Right lobe of liver (tissue), 6 donors: Measurements from ENCODE around the gene PLXNB3. TPM values are rescaled to one million over a fixed set of nuclear protein-coding genes. Genes with fewer than 3 reads are reported as not detected.

Experiments
- ATAC-seq, 4 donors: fragments of 200-7000 bp; cut with Tn5 transposase; one replicate each; pipeline ENCODE4 v1.9.1; 2020; ENCODE audit warnings: mild to moderate bottlenecking in 4 of 4, moderate library complexity in 4 of 4
- DNase-seq, 3 donors: peaks; one replicate each; pipeline ENCODE4 v3.0.0-alpha.2; 2020
- H3K27ac ChIP-seq, 3 donors: fragments of 200-600 bp; one replicate each; pipeline ENCODE4 v1.8.0; 2022
- H3K27me3 ChIP-seq, 2 donors: fragments of 200-600 bp; one replicate each; pipeline ENCODE4 v1.8.0; 2022
- H3K36me3 ChIP-seq, 4 donors: fragments of 200-600 bp; sonication (generic) in 1 of 4; one replicate each; pipeline versions ENCODE4 v1.5.1 to v1.8.0; 2017 to 2022; ENCODE audit warnings: control low read depth in 1 of 4
- H3K4me1 ChIP-seq, 4 donors: fragments of 200-600 bp; sonication (generic) in 1 of 4; one replicate each; pipeline versions ENCODE4 v1.5.1 to v1.8.0; 2017 to 2022; ENCODE audit warnings: control low read depth in 1 of 4
- H3K4me3 ChIP-seq, 3 donors: fragments of 200-600 bp; one replicate each; pipeline ENCODE4 v1.8.0; 2022
- H3K9me3 ChIP-seq, 4 donors: fragments of 200-600 bp; sonication (generic) in 1 of 4; one replicate each; pipeline versions ENCODE4 v1.5.1 to v1.8.0; 2017 to 2022; ENCODE audit warnings: control low read depth in 1 of 4
- POLR2A ChIP-seq: fragments of 450-650 bp; IDR thresholded peaks from one replicate; pipeline ENCODE4 v1.6.1; 2017; ENCODE audit warnings: antibody characterized with exemption, mild to moderate bottlenecking
- WGBS: methylation state at CpG from one replicate; pipeline ENCODE4 v1.1.6; 2018; ENCODE audit warnings: low coverage, low lambda C conversion rate; ENCODE audit not compliant: insufficient coverage; ENCODE audit errors: missing lambda C conversion rate; 5-methylcytosine and 5-hydroxymethylcytosine counted together
- intact Hi-C, 2 donors: fragments of 100-400 bp; cut with DNase I; formaldehyde crosslinking; loops; one replicate each; pipeline versions ENCODE4 v1.11.2 to v1.14.1; 2022
- total RNA-seq, 6 experiments: library from RNA; depleted of rRNA in 2 of 6; stranded (reverse); fragments of >200 nt in 2 of 6; fragmentation: NEBNext Ultra II Directional in 3 of 6; extraction: Animal tissue kit (Norgen Biotek cat#: 25700) in 3 of 6; gene quantifications; one replicate each; pipeline versions ENCODE4 v1.1.0 to v1.2.4, GENCODE V29; 2016 to 2023
- TF ChIP-seq, protein P1 (sequence below), 4 donors: fragments of 200-600 bp in 3 of 4; fragments of 450-650 bp in 1 of 4; IDR thresholded peaks; one replicate each; pipeline versions ENCODE4 v1.5.1 to v1.8.0; 2016 to 2022; ENCODE audit warnings: antibody characterized with exemption in 4 of 4, mild to moderate bottlenecking in 2 of 4
- donor health status: DM: no; HTN: yes; CAD: no.
- donor health status: DM: no; HTN: no; CAD: no.
- donor health status: DM: no; HTN: no; CAD: no.
- donor health status: DM: no; HTN: yes; CAD: no.
- donor health status: DM: no; HTN: yes; CAD: no.

Gene PLXNB3
- total RNA-seq, 6 experiments from 2014 or later, result 0.55 to 1.7 (median 0.94) TPM

- ATAC-seq, result no peak
- Histone ChIP-seq H3K4me3 (no peak overlapping the region), H3K9me3 (no peaks in the 10 kb centered on the region), H3K4me1 (peaks cover 0 to 7% (median 0%) of the 10 kb centered on the region in 4 donors), H3K36me3 (peaks cover 0 to 16% (median 3%) of the 10 kb centered on the region in 4 donors), H3K27me3 (no peaks in the 10 kb centered on the region), H3K27ac (no peak overlapping the region)
- intact Hi-C loops, result no loop called here
- no peak for DNase-seq
- WGBS, result 28% methylated on average over 2 of the region's 2 CpGs
- TF ChIP-seq, protein P1, sequence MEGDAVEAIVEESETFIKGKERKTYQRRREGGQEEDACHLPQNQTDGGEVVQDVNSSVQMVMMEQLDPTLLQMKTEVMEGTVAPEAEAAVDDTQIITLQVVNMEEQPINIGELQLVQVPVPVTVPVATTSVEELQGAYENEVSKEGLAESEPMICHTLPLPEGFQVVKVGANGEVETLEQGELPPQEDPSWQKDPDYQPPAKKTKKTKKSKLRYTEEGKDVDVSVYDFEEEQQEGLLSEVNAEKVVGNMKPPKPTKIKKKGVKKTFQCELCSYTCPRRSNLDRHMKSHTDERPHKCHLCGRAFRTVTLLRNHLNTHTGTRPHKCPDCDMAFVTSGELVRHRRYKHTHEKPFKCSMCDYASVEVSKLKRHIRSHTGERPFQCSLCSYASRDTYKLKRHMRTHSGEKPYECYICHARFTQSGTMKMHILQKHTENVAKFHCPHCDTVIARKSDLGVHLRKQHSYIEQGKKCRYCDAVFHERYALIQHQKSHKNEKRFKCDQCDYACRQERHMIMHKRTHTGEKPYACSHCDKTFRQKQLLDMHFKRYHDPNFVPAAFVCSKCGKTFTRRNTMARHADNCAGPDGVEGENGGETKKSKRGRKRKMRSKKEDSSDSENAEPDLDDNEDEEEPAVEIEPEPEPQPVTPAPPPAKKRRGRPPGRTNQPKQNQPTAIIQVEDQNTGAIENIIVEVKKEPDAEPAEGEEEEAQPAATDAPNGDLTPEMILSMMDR (IDR thresholded peaks at IDR 0.05), result no peak
These were observed 44.3 kb upstream of the PLXNB3 start for GRCh38 chrX:153719701-153720100.

GRCh38 chrX:153722704-153723350 is 41.2 kb upstream of the PLXNB3 start:
- peaks cover 0 to 14% (median 0%) of the 10 kb centered on the region in 4 donors for H3K4me1 ChIP-seq

DNA sequence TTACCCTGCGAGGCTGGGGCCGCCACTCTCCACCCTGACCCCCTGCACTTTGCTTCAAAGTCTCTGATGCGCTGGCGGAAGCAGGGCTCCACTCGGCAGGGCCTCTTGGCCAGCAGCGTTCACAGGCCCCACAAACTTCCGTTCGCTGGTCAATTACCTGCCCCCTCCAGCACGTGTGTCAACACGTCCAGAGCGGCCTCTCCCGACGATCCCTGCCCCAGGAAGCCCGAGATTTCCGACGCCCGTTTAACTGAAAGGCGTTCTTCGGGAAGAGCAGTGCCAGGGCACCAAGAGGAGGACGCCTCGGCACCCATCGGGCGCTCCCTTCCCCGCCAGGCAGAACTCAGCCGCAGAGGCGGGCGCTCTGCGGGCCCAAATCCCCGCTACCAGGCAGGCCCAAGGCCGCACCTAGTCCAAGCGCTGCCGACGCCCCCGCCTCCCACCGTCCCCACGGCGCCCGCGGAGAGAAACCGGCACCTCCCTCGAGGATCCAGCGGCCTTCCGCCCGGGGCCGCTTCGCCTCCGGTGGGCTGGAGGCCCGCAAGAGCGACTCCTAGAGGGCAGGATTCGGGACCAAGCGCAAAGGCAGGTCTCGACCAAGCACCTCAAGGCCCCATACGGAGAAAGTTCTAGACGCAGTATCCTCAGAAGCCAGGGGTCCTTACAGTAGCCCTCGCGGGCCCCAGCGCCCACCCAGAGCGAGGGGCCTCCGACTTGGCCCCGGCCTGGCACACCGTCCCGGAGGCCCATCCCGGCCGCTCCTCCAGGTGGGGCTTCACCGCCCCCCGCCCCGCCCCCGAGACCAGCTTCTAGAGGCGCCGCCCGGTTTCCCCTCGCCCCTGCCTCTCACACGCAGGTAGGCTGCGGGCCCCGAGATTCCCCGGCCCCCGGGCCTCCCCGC is 40.4 kb upstream of the PLXNB3 start:
- no peaks in the 10 kb centered on the region for H3K9me3 ChIP-seq
- intact Hi-C loops, result no loop called here
- peak; percentile 5 for TF ChIP-seq POLR2A
- TF ChIP-seq, protein P1 (IDR thresholded peaks at IDR 0.05), result peak in 2 of 4 donors; percentile 9 to 19
- H3K36me3 ChIP-seq, result peaks cover 0 to 7% (median 0%) of the 10 kb centered on the region in 4 donors
- H3K27me3 ChIP-seq, result no peaks in the 10 kb centered on the region
- peak overlapping the region; percentile 32 to 78 (median 71) for H3K27ac ChIP-seq
- DNase-seq (peak in 2 of 3 donors; percentile 55 to 70), ATAC-seq (peak in 3 of 4 donors; percentile 0 to 9 (median 2))
- H3K4me1 ChIP-seq, result peaks cover 0 to 14% (median 0%) of the 10 kb centered on the region in 4 donors
- peak overlapping the region; percentile 60 to 71 (median 71) for H3K4me3 ChIP-seq
- WGBS, result 24% methylated on average over 11 of the region's 78 CpGs

More at GRCh38 chrX:153722704-153723350, 41.2 kb upstream of the PLXNB3 start:
- WGBS, result 44% methylated on average over 11 of the region's 12 CpGs
- H3K27ac ChIP-seq, result peak overlapping the region in 2 of 3 donors; percentile 71 to 78
- H3K27me3 ChIP-seq, result no peaks in the 10 kb centered on the region
- H3K36me3 ChIP-seq, result peaks cover 0 to 7% (median 0%) of the 10 kb centered on the region in 4 donors
- peak overlapping the region; percentile 60 to 71 (median 71) for H3K4me3 ChIP-seq
- ATAC-seq (no peak), DNase-seq (no peak)
- TF ChIP-seq, protein P1 (IDR thresholded peaks at IDR 0.05), result no peak
- TF ChIP-seq POLR2A, result no peak
- intact Hi-C loops, result no loop called here
- no peaks in the 10 kb centered on the region for H3K9me3 ChIP-seq

GRCh38 chrX:153724252-153725038 is 39.6 kb upstream of the PLXNB3 start, which contains the start of the genes ABCD1 and BCAP31:
TSS of gene ABCD1 (plus strand) at chrX:153724856. CDS start at chrX:153725267, 411 bp downstream.
TSS of gene BCAP31 (minus strand) at chrX:153724387. CDS start at chrX:153723244, 1,143 bp downstream.
- peak; percentile 93 to 95 (median 93) for DNase-seq
- intact Hi-C loops, result no loop called here
- H3K36me3 ChIP-seq, result peaks cover 0 to 7% (median 0%) of the 10 kb centered on the region in 4 donors
- H3K4me3 ChIP-seq, result peak within 1 kb of the TSS; percentile 60 to 71 (median 71)
- TF ChIP-seq, protein P1 (IDR thresholded peaks at IDR 0.05), result no peak
- peak; percentile 89 for TF ChIP-seq POLR2A
- WGBS, result 48% methylated on average over 12 of the region's 88 CpGs
- peaks cover 0 to 14% (median 0%) of the 10 kb centered on the region in 4 donors for H3K4me1 ChIP-seq
- H3K9me3 ChIP-seq, result no peaks in the 10 kb centered on the region
- no peaks in the 10 kb centered on the region for H3K27me3 ChIP-seq
- peak within 1 kb of the TSS; percentile 50 to 78 (median 71) for H3K27ac ChIP-seq
- peak; percentile 75 to 87 (median 80) for ATAC-seq
